Liver (tissue), 9 donors: Measurements from ENCODE around the gene CRYZL1. TPM values are rescaled to one million over a fixed set of nuclear protein-coding genes. Genes with fewer than 3 reads are reported as not detected.
"Not testable (repeated sequence)": the region's sequence is repeated elsewhere in the genome, so short reads cannot be mapped to it uniquely, and the experiment has no call there.

Experiments
- DNase-seq: peaks from one replicate; pipeline ENCODE4 v3.0.0-alpha.2; 2017; ENCODE audit warnings: low spot score
- H3K27ac ChIP-seq, 2 donors: one replicate each; pipeline ENCODE4 v1.7.0; 2013; ENCODE audit warnings: inconsistent platforms in 2 of 2, low read length in 2 of 2, control low read depth in 1 of 2, low read depth in 1 of 2, mild to moderate bottlenecking in 1 of 2
- H3K27me3 ChIP-seq, 4 donors: one replicate each; pipeline versions ENCODE4 v1.6.1 to v1.7.0; 2013; ENCODE audit warnings: low read length in 3 of 4, inconsistent platforms in 1 of 4, mild to moderate bottlenecking in 1 of 4, moderate library complexity in 1 of 4; ENCODE audit not compliant: control insufficient read depth in 4 of 4, insufficient read depth in 4 of 4
- H3K36me3 ChIP-seq, 4 donors: one replicate each; pipeline versions ENCODE4 v1.6.1 to v1.7.0; 2013; ENCODE audit warnings: low read length in 3 of 4, mild to moderate bottlenecking in 3 of 4, low read depth in 1 of 4, moderate library complexity in 1 of 4; ENCODE audit not compliant: control insufficient read depth in 4 of 4, insufficient read depth in 3 of 4
- H3K4me1 ChIP-seq, 4 donors: one replicate each; pipeline versions ENCODE4 v1.6.1 to v1.7.0; 2013; ENCODE audit warnings: low read length in 3 of 4, mild to moderate bottlenecking in 3 of 4, moderate library complexity in 1 of 4; ENCODE audit not compliant: control insufficient read depth in 4 of 4, insufficient read depth in 4 of 4
- H3K4me3 ChIP-seq, 3 donors: one replicate each; pipeline versions ENCODE4 v1.6.1 to v1.7.0; 2013; ENCODE audit warnings: low read length in 3 of 3, control low read depth in 1 of 3, low read depth in 1 of 3, mild to moderate bottlenecking in 1 of 3
- H3K9ac ChIP-seq, 2 donors: one replicate each; pipeline ENCODE4 v1.7.0; 2013; ENCODE audit warnings: low read length in 2 of 2, mild to moderate bottlenecking in 2 of 2, moderate library complexity in 2 of 2, control low read depth in 1 of 2, low read depth in 1 of 2
- H3K9me3 ChIP-seq, 4 donors: one replicate each; pipeline versions ENCODE4 v1.6.1 to v1.7.0; 2013; ENCODE audit warnings: low read length in 3 of 4; ENCODE audit not compliant: control insufficient read depth in 4 of 4
- ATF3 ChIP-seq: IDR thresholded peaks from 2 replicates; pipeline ENCODE4 v1.6.1; 2016; ENCODE audit warnings: antibody characterized with exemption
- EGR1 ChIP-seq, 2 donors: IDR thresholded peaks; 2 replicates each; pipeline ENCODE4 v1.6.1; 2016 to 2018; ENCODE audit warnings: antibody characterized with exemption in 2 of 2, low read depth in 2 of 2
- FOXA2 ChIP-seq: IDR thresholded peaks from 2 replicates; pipeline ENCODE4 v1.6.1; 2016; ENCODE audit warnings: antibody characterized with exemption
- GABPA ChIP-seq, 2 donors: IDR thresholded peaks in 1 of 2; conservative IDR thresholded peaks in 1 of 2; 2 replicates each; pipeline ENCODE4 v1.6.1; 2016; ENCODE audit warnings: antibody characterized with exemption in 2 of 2, mild to moderate bottlenecking in 1 of 2, moderate library complexity in 1 of 2
- HNF4A ChIP-seq, 2 donors: conservative IDR thresholded peaks; 2 replicates each; pipeline ENCODE4 v1.6.1; 2016; ENCODE audit warnings: antibody characterized with exemption in 2 of 2, mild to moderate bottlenecking in 2 of 2
- HNF4G ChIP-seq: IDR thresholded peaks from 2 replicates; pipeline ENCODE4 v1.6.1; 2016; ENCODE audit warnings: antibody characterized with exemption
- RAD21 ChIP-seq, 2 donors: IDR thresholded peaks; 2 replicates each; pipeline ENCODE4 v1.6.1; 2016; ENCODE audit warnings: antibody characterized with exemption in 2 of 2, mild to moderate bottlenecking in 2 of 2
- REST ChIP-seq: IDR thresholded peaks from 2 replicates; pipeline ENCODE4 v1.6.1; 2016; ENCODE audit warnings: antibody characterized with exemption, mild to moderate bottlenecking
- TAF1 ChIP-seq: conservative IDR thresholded peaks from 2 replicates; pipeline ENCODE4 v1.6.1; 2016; ENCODE audit warnings: antibody characterized with exemption, mild to moderate bottlenecking
- YY1 ChIP-seq: IDR thresholded peaks from 2 replicates; pipeline ENCODE4 v1.6.1; 2016; ENCODE audit warnings: antibody characterized with exemption, mild to moderate bottlenecking
- WGBS: extraction: QIAGEN DNeasy Blood & Tissue Kit; methylation state at CpG from one replicate; pipeline ENCODE4 v1.1.7; 2013; 5-methylcytosine and 5-hydroxymethylcytosine counted together
- polyA plus RNA-seq, 2 donors: library from polyadenylated mRNA; stranded (reverse) in 1 of 2; unstranded in 1 of 2; fragments of 200-250 nt in 1 of 2; fragments of >200 nt in 1 of 2; fragmentation: Nextera tagmentation in 1 of 2; extraction: Ambion mirVana in 1 of 2; gene quantifications; one replicate each; pipeline versions ENCODE4 v1.2.1 to v1.2.3, GENCODE V29; 2013 to 2015
- total RNA-seq, 2 donors: library from RNA; depleted of rRNA; stranded (reverse); fragments of >200 nt; gene quantifications; one replicate each; pipeline ENCODE4 v1.2.3, GENCODE V29; 2014
- TF ChIP-seq, protein P1 (sequence below): IDR thresholded peaks from 2 replicates; pipeline ENCODE4 v1.6.1; 2016; ENCODE audit warnings: antibody characterized with exemption
- donor health status: healthy.
- donor health status: healthy.
- donor health status: healthy.
- donor health status: healthy.
- donor health status: healthy.

CRYZL1 gene
- total and polyA plus RNA-seq, 4 donors: 6.8 to 18.1 (median 11.5) TPM

- DNase-seq: no peak
- H3K4me3 ChIP-seq: no peak overlapping the region
- H3K9me3 ChIP-seq: no peaks in the 10 kb centered on the region
- no peak overlapping the region for H3K9ac ChIP-seq
- no peak overlapping the region for H3K27ac ChIP-seq
- WGBS: 97% methylated on average over 9 of the region's 9 CpGs
- H3K36me3 ChIP-seq: peaks cover 0 to 2% (median 0%) of the 10 kb centered on the region in 4 donors
- peaks cover 4 to 13% (median 8%) of the 10 kb centered on the region in 4 donors for H3K4me1 ChIP-seq
- no peak for TF ChIP-seq YY1
- no peaks in the 10 kb centered on the region for H3K27me3 ChIP-seq
Observed at GRCh38 chr21:33677450-33677849, 35.9 kb upstream of the CRYZL1 start.

DNA sequence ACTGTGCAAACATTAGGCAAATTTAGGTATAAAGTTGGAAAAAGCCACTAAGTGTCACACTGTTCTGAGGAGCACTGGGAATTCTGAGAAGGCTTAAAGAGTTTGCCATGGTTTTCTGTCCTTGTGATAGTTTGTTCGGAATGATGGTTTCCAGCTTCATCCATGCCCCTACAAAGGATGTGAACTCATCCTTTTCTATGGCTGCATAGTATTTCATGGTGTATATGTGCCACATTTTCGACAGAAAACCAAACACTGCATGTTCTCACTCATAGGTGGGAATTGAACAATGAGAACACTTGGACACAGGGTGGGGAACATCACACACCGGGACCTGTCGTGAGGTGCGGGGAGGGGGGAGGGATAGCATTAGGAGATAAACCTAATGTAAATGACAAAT lies 35.1 kb upstream of the CRYZL1 start:
- not testable (repeated sequence) for H3K27ac ChIP-seq, H3K4me3 ChIP-seq, H3K27me3 ChIP-seq, H3K9me3 ChIP-seq, H3K9ac ChIP-seq, DNase-seq, H3K36me3 ChIP-seq
- peaks cover 4 to 13% (median 8%) of the 10 kb centered on the region in 4 donors for H3K4me1 ChIP-seq
- WGBS: 96% methylated on average over 5 of the region's 5 CpGs

GRCh38 chr21:33674226-33674625 lies 32.7 kb upstream of the CRYZL1 start:
- H3K9ac ChIP-seq: no peak overlapping the region
- 91% methylated on average over 1 of the region's 1 CpG for WGBS
- peaks cover 0 to 2% (median 0%) of the 10 kb centered on the region in 4 donors for H3K36me3 ChIP-seq
- DNase-seq: no peak
- peaks cover 3 to 16% (median 7%) of the 10 kb centered on the region in 4 donors for H3K4me1 ChIP-seq
- no peaks in the 10 kb centered on the region for H3K9me3 ChIP-seq
- no peaks in the 10 kb centered on the region for H3K27me3 ChIP-seq
- no peak overlapping the region for H3K4me3 ChIP-seq
- no peak overlapping the region for H3K27ac ChIP-seq
- TF ChIP-seq TAF1: no peak
- no peak for TF ChIP-seq GABPA (IDR thresholded peaks at IDR 0.05 in 1 of 2, conservative IDR thresholded peaks at IDR 0.05 in 1 of 2)
- no peak for TF ChIP-seq REST
- TF ChIP-seq ATF3: no peak
- TF ChIP-seq, protein P1, sequence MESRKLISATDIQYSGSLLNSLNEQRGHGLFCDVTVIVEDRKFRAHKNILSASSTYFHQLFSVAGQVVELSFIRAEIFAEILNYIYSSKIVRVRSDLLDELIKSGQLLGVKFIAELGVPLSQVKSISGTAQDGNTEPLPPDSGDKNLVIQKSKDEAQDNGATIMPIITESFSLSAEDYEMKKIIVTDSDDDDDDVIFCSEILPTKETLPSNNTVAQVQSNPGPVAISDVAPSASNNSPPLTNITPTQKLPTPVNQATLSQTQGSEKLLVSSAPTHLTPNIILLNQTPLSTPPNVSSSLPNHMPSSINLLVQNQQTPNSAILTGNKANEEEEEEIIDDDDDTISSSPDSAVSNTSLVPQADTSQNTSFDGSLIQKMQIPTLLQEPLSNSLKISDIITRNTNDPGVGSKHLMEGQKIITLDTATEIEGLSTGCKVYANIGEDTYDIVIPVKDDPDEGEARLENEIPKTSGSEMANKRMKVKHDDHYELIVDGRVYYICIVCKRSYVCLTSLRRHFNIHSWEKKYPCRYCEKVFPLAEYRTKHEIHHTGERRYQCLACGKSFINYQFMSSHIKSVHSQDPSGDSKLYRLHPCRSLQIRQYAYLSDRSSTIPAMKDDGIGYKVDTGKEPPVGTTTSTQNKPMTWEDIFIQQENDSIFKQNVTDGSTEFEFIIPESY: no peak
- TF ChIP-seq HNF4A (conservative IDR thresholded peaks at IDR 0.05): no peak
- no peak for TF ChIP-seq EGR1 (IDR thresholded peaks at IDR 0.05; ENCODE audit: low read depth in 2 of 2)
- TF ChIP-seq RAD21 (IDR thresholded peaks at IDR 0.05): no peak
- TF ChIP-seq FOXA2: no peak
- TF ChIP-seq HNF4G: no peak
